Stimulated activated CD8-positive, alpha-beta memory T cell treated with anti-CD3 and anti-CD28 coated beads, Interleukin-12 subunit alpha, Interleukin-12 subunit beta, amount 100 ng/mL, for 4 hours (primary cell): ENCODE results near the gene LRRC4C.

Experiments
- DNase-seq: peaks from one replicate; pipeline ENCODE4 v3.0.0-alpha.2; 2020; ENCODE audit warnings: low read depth

LRRC4C gene

GRCh38 chr11:40099426-40100161, 1359.9 kb downstream of the LRRC4C start:
- no peak for DNase-seq

- no peak for DNase-seq
Measured at GRCh38 chr11:40095446-40095845, 1364.0 kb downstream of the LRRC4C start.

GRCh38 chr11:40094954-40095353, 1364.5 kb downstream of the LRRC4C start:
- DNase-seq, result no peak

GRCh38 chr11:40080434-40080833, 1379.0 kb downstream of the LRRC4C start:
- no peak for DNase-seq
